Measurements from ENCODE around the gene BTF3L4. TPM values are rescaled to one million over a fixed set of nuclear protein-coding genes. Genes with fewer than 3 reads are reported as not detected.
"Not testable (repeated sequence)": the region's sequence is repeated elsewhere in the genome, so short reads cannot be mapped to it uniquely, and the experiment has no call there.

The BTF3L4 gene
- total and polyA plus RNA-seq, 2 experiments from 2014 or later = 67.5 to 80.2 TPM

- Histone ChIP-seq H3K4me2 (no peak overlapping the region), H3K79me2 (peaks cover 74% of the 10 kb centered on the region)
- WGBS (ENCODE audit: low lambda C conversion rate, missing lambda C conversion rate) = 94% methylated on average over 2 of the region's 2 CpGs
Observed at GRCh38 chr1:52045236-52045635, 10.9 kb upstream of the BTF3L4 start.

GRCh38 chr1:52045666-52046195 is 10.4 kb upstream of the BTF3L4 start:
- WGBS (ENCODE audit: low lambda C conversion rate, missing lambda C conversion rate) = 96% methylated on average over 4 of the region's 4 CpGs
- H3K27me3 ChIP-seq; H3K4me1 ChIP-seq (ENCODE audit: insufficient read depth); H3K36me3 ChIP-seq (replicated peaks; ENCODE audit: insufficient read depth, low read depth); DNase-seq (ENCODE audit: low spot score); H2AFZ ChIP-seq; H3K27ac ChIP-seq; H3K4me3 ChIP-seq; H3K4me2 ChIP-seq; H4K20me1 ChIP-seq (ENCODE audit: insufficient read depth, poor library complexity, severe bottlenecking); H3K9me2 ChIP-seq (replicated peaks; ENCODE audit: insufficient read depth); H3K9me3 ChIP-seq (ENCODE audit: low read depth): not testable (repeated sequence)
- peaks cover 78% of the 10 kb centered on the region for H3K79me2 ChIP-seq

More at GRCh38 chr1:52045236-52045635, 10.9 kb upstream of the BTF3L4 start:
- H3K27me3 ChIP-seq = no peaks in the 10 kb centered on the region
- H3K9me3 ChIP-seq (ENCODE audit: low read depth) = no peaks in the 10 kb centered on the region
- no peak overlapping the region for H3K27ac ChIP-seq
- TF ChIP-seq EZH2phosphoT487 (IDR thresholded peaks at IDR 0.05; ENCODE audit: low read depth, severe bottlenecking, unreplicated experiment) (no peak), CTCF (IDR thresholded peaks at IDR 0.05; ENCODE audit: poor library complexity) (no peak), EZH2 (IDR thresholded peaks at IDR 0.05; ENCODE audit: borderline replicate concordance) (no peak)
- H3K4me1 ChIP-seq (ENCODE audit: insufficient read depth) = no peaks in the 10 kb centered on the region
- no peak overlapping the region for H3K4me3 ChIP-seq
- H4K20me1 ChIP-seq (ENCODE audit: insufficient read depth, poor library complexity, severe bottlenecking) = peaks cover 5% of the 10 kb centered on the region
- no peak overlapping the region for H2AFZ ChIP-seq
- no peaks in the 10 kb centered on the region for H3K9me2 ChIP-seq (replicated peaks; ENCODE audit: insufficient read depth)
- no peak for DNase-seq (ENCODE audit: low spot score)
- no peaks in the 10 kb centered on the region for H3K36me3 ChIP-seq (replicated peaks; ENCODE audit: insufficient read depth, low read depth)

- not testable (repeated sequence) for H3K27me3 ChIP-seq; DNase-seq (ENCODE audit: low spot score); H3K36me3 ChIP-seq (replicated peaks; ENCODE audit: insufficient read depth, low read depth); H3K4me3 ChIP-seq; H3K9me2 ChIP-seq (replicated peaks; ENCODE audit: insufficient read depth); H3K27ac ChIP-seq; H3K9me3 ChIP-seq (ENCODE audit: low read depth); H4K20me1 ChIP-seq (ENCODE audit: insufficient read depth, poor library complexity, severe bottlenecking); H3K4me2 ChIP-seq; H3K4me1 ChIP-seq (ENCODE audit: insufficient read depth); H2AFZ ChIP-seq
- H3K79me2 ChIP-seq = peaks cover 97% of the 10 kb centered on the region
- WGBS (ENCODE audit: low lambda C conversion rate, missing lambda C conversion rate) = 94% methylated on average over 4 of the region's 4 CpGs
Observed at GRCh38 chr1:52049337-52049736, 6.8 kb upstream of the BTF3L4 start.

GRCh38 chr1:52053862-52054261 is 2.2 kb upstream of the BTF3L4 start:
- 100% methylated on average over 1 of the region's 1 CpG for WGBS (ENCODE audit: low lambda C conversion rate, missing lambda C conversion rate)
- peak overlapping the region; percentile 59 for H3K4me3 ChIP-seq
- no peaks in the 10 kb centered on the region for H3K36me3 ChIP-seq (replicated peaks; ENCODE audit: insufficient read depth, low read depth)
- no peak for TF ChIP-seq EZH2 (IDR thresholded peaks at IDR 0.05; ENCODE audit: borderline replicate concordance)
- no peak for TF ChIP-seq EZH2phosphoT487 (IDR thresholded peaks at IDR 0.05; ENCODE audit: low read depth, severe bottlenecking, unreplicated experiment)
- no peak for TF ChIP-seq CTCF (IDR thresholded peaks at IDR 0.05; ENCODE audit: poor library complexity)
- H4K20me1 ChIP-seq (ENCODE audit: insufficient read depth, poor library complexity, severe bottlenecking) = peaks cover 19% of the 10 kb centered on the region
- H3K27me3 ChIP-seq = no peaks in the 10 kb centered on the region
- no peaks in the 10 kb centered on the region for H3K9me3 ChIP-seq (ENCODE audit: low read depth)
- H3K79me2 ChIP-seq = peaks cover 86% of the 10 kb centered on the region
- H3K27ac ChIP-seq = no peak overlapping the region
- H3K4me1 ChIP-seq (ENCODE audit: insufficient read depth) = peaks cover 20% of the 10 kb centered on the region
- no peak overlapping the region for H2AFZ ChIP-seq
- no peak for DNase-seq (ENCODE audit: low spot score)
- H3K4me2 ChIP-seq = peak overlapping the region; percentile 86
- no peaks in the 10 kb centered on the region for H3K9me2 ChIP-seq (replicated peaks; ENCODE audit: insufficient read depth)

Measured in hepatocyte (in vitro differentiated cells).